Measurements from ENCODE around the gene ST3GAL2.

The ST3GAL2 gene

GRCh38 chr16:70381604-70382342 is 57.1 kb downstream of the ST3GAL2 start:
- TF ChIP-seq EZH2 (IDR thresholded peaks at IDR 0.05; ENCODE audit: borderline replicate concordance, low read depth, low read length, severe bottlenecking) (no peak), CTCF (IDR thresholded peaks at IDR 0.05; ENCODE audit: borderline replicate concordance, extremely low read depth, low read length, poor library complexity, severe bottlenecking) (no peak)
- H3K4me2 ChIP-seq (ENCODE audit: insufficient read depth, low read length) = peak overlapping the region; percentile 80
- peak overlapping the region; percentile 28 to 77; a peak in 3 of 4 replicates for H3K4me3 ChIP-seq (ENCODE audit: low read depth in 1 of 2, low read length in 2 of 2)
- H3K9ac ChIP-seq (ENCODE audit: low read depth, low read length) = peak overlapping the region; percentile 85
- peak overlapping the region; percentile 72 for H2AFZ ChIP-seq (ENCODE audit: low read depth, low read length)
- peak; percentile 25 for ATAC-seq (ENCODE audit: insufficient read depth, low read depth)
- H3K27ac ChIP-seq (ENCODE audit: low read length) = peak overlapping the region; percentile 85
- H3K79me2 ChIP-seq (ENCODE audit: insufficient read depth, low read length) = peaks cover 29% of the 10 kb centered on the region
- H3K4me1 ChIP-seq (ENCODE audit: insufficient read depth, low read length) = peaks cover 27% of the 10 kb centered on the region
- no peaks in the 10 kb centered on the region for H3K27me3 ChIP-seq (ENCODE audit: insufficient read depth, low read length, poor library complexity)
- H3K36me3 ChIP-seq (ENCODE audit: insufficient read depth, low read length) = peaks cover 28% of the 10 kb centered on the region
- H4K20me1 ChIP-seq (ENCODE audit: insufficient read depth, low read length) = peaks cover 5% of the 10 kb centered on the region; the same call in 1 of the 2 replicates
- no peaks in the 10 kb centered on the region for H3K9me3 ChIP-seq (ENCODE audit: insufficient read depth, low read length, severe bottlenecking)
- DNase-seq = no peak

DNA sequence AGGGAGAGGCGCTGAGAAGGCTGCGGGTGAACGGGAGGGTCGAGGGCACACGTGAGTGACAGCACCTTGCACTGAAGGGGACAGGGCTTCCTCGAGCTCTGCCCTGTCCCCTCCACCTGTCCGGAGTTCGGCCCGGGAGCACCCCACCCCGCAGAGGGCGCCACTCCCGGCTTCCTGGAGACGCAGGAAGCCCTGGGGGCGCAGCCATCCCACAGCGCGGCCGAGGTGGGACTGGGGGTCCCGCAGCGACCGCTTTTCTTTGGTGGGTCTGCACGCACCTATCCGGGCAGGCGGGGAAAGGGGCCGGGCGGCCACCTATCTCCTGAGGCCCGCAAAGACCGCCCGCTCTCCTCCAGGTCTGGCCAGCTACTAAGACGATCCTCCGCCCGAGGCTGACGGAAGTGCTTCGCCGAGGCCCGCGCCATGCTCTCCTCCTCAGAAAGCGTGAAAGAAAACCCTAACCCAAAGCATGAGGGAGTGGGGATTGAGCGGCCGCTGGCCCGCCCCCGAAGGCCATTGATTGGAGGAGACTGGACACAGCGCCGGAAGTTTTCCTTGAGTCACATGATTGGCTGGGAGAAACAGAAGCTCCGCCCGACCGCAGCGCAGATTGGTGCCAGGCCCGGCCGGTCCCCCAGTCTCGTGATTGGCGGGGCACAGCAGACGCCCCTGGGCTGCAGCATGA is 57.8 kb downstream of the ST3GAL2 start:
- Histone ChIP-seq H3K4me3 (ENCODE audit: low read depth in 1 of 2, low read length in 2 of 2) (peak overlapping the region; percentile 77 to 79), H3K27me3 (ENCODE audit: insufficient read depth, low read length, poor library complexity) (no peaks in the 10 kb centered on the region), H3K36me3 (ENCODE audit: insufficient read depth, low read length) (peaks cover 34% of the 10 kb centered on the region), H2AFZ (ENCODE audit: low read depth, low read length) (peak overlapping the region; percentile 74), H4K20me1 (ENCODE audit: insufficient read depth, low read length) (peaks cover 5% of the 10 kb centered on the region; the same call in 1 of the 2 replicates), H3K4me1 (ENCODE audit: insufficient read depth, low read length) (peaks cover 27% of the 10 kb centered on the region), H3K9me3 (ENCODE audit: insufficient read depth, low read length, severe bottlenecking) (no peaks in the 10 kb centered on the region), H3K9ac (ENCODE audit: low read depth, low read length) (peak overlapping the region; percentile 85), H3K27ac (ENCODE audit: low read length) (peak overlapping the region; percentile 94), H3K79me2 (ENCODE audit: insufficient read depth, low read length) (peaks cover 29% of the 10 kb centered on the region), H3K4me2 (ENCODE audit: insufficient read depth, low read length) (peak overlapping the region; percentile 92)
- peak; percentile 90 for ATAC-seq (ENCODE audit: insufficient read depth, low read depth)
- TF ChIP-seq CTCF (IDR thresholded peaks at IDR 0.05; ENCODE audit: borderline replicate concordance, extremely low read depth, low read length, poor library complexity, severe bottlenecking) = peak; percentile 55
- TF ChIP-seq EZH2 (IDR thresholded peaks at IDR 0.05; ENCODE audit: borderline replicate concordance, low read depth, low read length, severe bottlenecking) = no peak
- peak; percentile 98 for DNase-seq

DNA sequence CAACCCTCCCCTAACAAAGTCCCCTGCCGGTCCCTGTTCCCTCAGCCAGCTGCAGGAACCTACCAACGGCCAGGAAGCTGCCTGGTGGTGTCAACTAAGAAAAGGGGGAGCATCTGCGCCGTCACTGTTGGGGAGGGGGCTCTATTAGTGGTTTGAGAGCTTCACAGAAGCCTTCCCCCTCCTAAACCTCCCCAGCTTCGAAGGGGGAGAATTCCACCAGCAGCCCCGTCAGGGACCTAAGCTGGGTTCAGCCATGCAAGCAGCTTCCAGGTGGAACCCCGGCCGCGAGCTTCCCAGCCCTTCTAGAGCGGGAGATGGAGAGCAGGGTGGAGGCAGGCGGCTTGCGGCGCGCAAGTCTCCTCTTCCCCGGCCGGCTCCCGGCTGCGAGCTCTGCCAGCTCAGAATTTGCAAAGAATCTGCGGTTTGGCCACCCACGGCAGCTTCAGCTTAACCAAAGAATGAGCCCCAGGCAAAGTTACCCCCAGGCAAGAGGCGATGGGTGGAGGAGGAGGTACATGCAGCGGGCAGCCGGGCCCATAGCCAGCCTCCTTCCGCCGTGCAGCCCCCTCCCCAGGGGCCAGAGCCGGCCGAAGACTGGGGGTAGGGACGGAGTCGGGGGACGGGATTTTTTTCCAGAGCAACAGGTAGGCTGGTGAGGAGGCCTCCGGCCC is 58.5 kb downstream of the ST3GAL2 start:
- peak; percentile 74 for DNase-seq
- H2AFZ ChIP-seq (ENCODE audit: low read depth, low read length) = peak overlapping the region; percentile 74

More for the DNA sequence above, 58.5 kb downstream of the ST3GAL2 start:
- Histone ChIP-seq H3K79me2 (ENCODE audit: insufficient read depth, low read length) (peaks cover 29% of the 10 kb centered on the region), H3K4me2 (ENCODE audit: insufficient read depth, low read length) (peak overlapping the region; percentile 92), H3K27me3 (ENCODE audit: insufficient read depth, low read length, poor library complexity) (no peaks in the 10 kb centered on the region), H3K36me3 (ENCODE audit: insufficient read depth, low read length) (peaks cover 38% of the 10 kb centered on the region), H3K4me3 (ENCODE audit: low read depth in 1 of 2, low read length in 2 of 2) (peak overlapping the region; percentile 77 to 79), H3K4me1 (ENCODE audit: insufficient read depth, low read length) (peaks cover 27% of the 10 kb centered on the region), H3K9me3 (ENCODE audit: insufficient read depth, low read length, severe bottlenecking) (no peaks in the 10 kb centered on the region), H3K9ac (ENCODE audit: low read depth, low read length) (peak overlapping the region; percentile 85), H4K20me1 (ENCODE audit: insufficient read depth, low read length) (peaks cover 5% of the 10 kb centered on the region; the same call in 1 of the 2 replicates), H3K27ac (ENCODE audit: low read length) (peak overlapping the region; percentile 94)
- TF ChIP-seq CTCF (IDR thresholded peaks at IDR 0.05; ENCODE audit: borderline replicate concordance, extremely low read depth, low read length, poor library complexity, severe bottlenecking) (no peak), EZH2 (IDR thresholded peaks at IDR 0.05; ENCODE audit: borderline replicate concordance, low read depth, low read length, severe bottlenecking) (no peak)
- peak; percentile 25 for ATAC-seq (ENCODE audit: insufficient read depth, low read depth)

Measured in DND-41 (cell line).